Esophagus squamous epithelium (tissue), 4 donors: ENCODE results near the gene HAUS6.

Experiments
- POLR2A ChIP-seq, 4 donors: fragments of 450-650 bp; IDR thresholded peaks; one replicate each; pipeline ENCODE4 v1.6.1; 2017; ENCODE audit warnings: antibody characterized with exemption in 4 of 4, mild to moderate bottlenecking in 4 of 4, moderate library complexity in 3 of 4
- TF ChIP-seq, protein P1 (sequence below), 6 experiments: fragments of 450-650 bp in 4 of 6; fragments of 200-600 bp in 2 of 6; sonication (generic) in 2 of 6; IDR thresholded peaks; one replicate each; pipeline ENCODE4 v1.5.1; 2016 to 2019; ENCODE audit warnings: antibody characterized with exemption in 6 of 6, mild to moderate bottlenecking in 4 of 6, moderate library complexity in 4 of 6

DNA sequence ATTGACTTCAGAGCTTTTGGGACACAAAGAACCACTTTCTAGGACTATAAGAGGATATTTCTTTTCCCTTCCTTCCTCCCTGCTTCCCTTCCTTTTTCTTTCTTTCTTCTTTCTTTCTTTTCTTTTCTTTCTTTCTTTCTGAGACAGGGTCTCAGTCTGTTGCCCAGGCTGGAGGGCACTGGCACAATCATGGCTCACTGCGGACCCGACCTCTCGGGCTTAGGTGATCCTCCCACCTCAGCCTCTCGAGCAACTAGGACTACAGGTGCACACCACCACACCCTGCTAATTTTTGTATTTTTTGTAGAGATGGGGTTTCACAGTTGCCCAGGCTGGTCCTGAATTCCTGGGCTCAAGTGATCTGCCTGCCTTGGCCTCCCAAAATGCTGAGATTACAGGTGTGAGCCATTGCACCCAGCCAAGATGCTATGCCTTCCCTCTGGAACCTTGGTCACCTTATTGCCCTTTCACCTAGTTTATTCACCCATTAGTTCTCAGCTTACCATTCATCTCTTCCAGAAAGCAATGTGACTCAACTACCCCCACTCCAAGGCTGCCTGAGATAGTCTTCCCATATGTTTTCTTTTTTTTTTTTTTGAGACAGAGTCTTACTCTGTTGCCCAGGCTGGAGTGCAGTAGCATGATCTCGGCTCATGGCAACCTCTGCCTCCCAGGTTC lies 14.5 kb upstream of the HAUS6 start:
- no peak for TF ChIP-seq POLR2A (IDR thresholded peaks at IDR 0.05)
- TF ChIP-seq, protein P1, sequence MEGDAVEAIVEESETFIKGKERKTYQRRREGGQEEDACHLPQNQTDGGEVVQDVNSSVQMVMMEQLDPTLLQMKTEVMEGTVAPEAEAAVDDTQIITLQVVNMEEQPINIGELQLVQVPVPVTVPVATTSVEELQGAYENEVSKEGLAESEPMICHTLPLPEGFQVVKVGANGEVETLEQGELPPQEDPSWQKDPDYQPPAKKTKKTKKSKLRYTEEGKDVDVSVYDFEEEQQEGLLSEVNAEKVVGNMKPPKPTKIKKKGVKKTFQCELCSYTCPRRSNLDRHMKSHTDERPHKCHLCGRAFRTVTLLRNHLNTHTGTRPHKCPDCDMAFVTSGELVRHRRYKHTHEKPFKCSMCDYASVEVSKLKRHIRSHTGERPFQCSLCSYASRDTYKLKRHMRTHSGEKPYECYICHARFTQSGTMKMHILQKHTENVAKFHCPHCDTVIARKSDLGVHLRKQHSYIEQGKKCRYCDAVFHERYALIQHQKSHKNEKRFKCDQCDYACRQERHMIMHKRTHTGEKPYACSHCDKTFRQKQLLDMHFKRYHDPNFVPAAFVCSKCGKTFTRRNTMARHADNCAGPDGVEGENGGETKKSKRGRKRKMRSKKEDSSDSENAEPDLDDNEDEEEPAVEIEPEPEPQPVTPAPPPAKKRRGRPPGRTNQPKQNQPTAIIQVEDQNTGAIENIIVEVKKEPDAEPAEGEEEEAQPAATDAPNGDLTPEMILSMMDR (IDR thresholded peaks at IDR 0.05), result no peak
